Left ventricle myocardium inferior (tissue), 1 donor: ENCODE data around the gene F2. TPM values are rescaled to one million over a fixed set of nuclear protein-coding genes. Genes with fewer than 3 reads are reported as not detected.
A peak's percentile ranks its signal among the peaks of the same experiment; 100 is the strongest.

Experiments
- DNase-seq: peaks from one replicate; pipeline ENCODE4 v3.0.0-alpha.2; 2020
- H3K27ac ChIP-seq: fragments of 200-600 bp; replicated peaks from 2 replicates; pipeline ENCODE4 v1.8.0; 2021
- H3K27me3 ChIP-seq: fragments of 200-600 bp; 2 replicates; pipeline ENCODE4 v1.8.0; 2021; ENCODE audit warnings: low read depth
- H3K36me3 ChIP-seq: fragments of 200-600 bp; 2 replicates; pipeline ENCODE4 v1.8.0; 2021
- H3K4me1 ChIP-seq: fragments of 200-600 bp; 2 replicates; pipeline ENCODE4 v1.8.0; 2021
- H3K4me3 ChIP-seq: fragments of 200-600 bp; 2 replicates; pipeline ENCODE4 v1.8.0; 2021; ENCODE audit warnings: mild to moderate bottlenecking, moderate library complexity
- H3K9me3 ChIP-seq: fragments of 200-600 bp; replicated peaks from 2 replicates; pipeline ENCODE4 v1.8.0; 2021
- CTCF ChIP-seq: fragments of 200-600 bp; IDR thresholded peaks from 2 replicates; pipeline ENCODE4 v1.8.0; 2021; ENCODE audit warnings: antibody characterized with exemption, mild to moderate bottlenecking, borderline replicate concordance
- intact Hi-C: fragments of 100-400 bp; cut with micrococcal nuclease; formaldehyde crosslinking; loops from one replicate; pipeline ENCODE4 v1.11.0; 2022
- total RNA-seq: library from RNA; stranded (reverse); fragmentation: NEBNext Ultra II Directional; extraction: Animal tissue kit (Norgen Biotek cat#: 25700); gene quantifications from one replicate; pipeline ENCODE4 v1.2.1, GENCODE V29; 2021
- donor health status: DM: no; HTN: yes; CAD: no; lungs with severe emphysema.

F2 gene
- total RNA-seq, 1 donor from 2014 or later = not detected

DNA sequence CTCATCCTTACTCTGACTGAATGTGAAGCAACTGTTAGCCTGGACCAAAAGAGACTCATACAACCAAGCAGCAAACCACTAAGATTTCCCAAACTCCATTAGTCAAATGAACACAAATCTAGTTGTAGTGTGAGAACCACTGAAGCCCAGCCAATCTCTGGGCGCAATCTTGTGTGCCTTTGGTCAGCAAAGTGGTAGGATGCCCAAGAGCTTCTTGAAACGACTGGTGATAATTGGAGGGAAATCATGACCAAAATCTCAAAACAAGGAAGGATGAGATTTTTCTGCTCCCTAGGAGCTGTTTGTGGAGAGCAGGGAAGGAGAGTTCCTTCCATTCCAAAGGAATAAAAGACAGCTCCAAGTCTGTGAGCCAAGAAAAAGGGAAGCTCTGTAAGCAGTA, 24.0 kb downstream of the F2 start:
- no peaks in the 10 kb centered on the region for H3K9me3 ChIP-seq
- no peaks in the 10 kb centered on the region for H3K27me3 ChIP-seq
- no peak overlapping the region for H3K4me3 ChIP-seq
- no peak for DNase-seq
- H3K4me1 ChIP-seq = no peaks in the 10 kb centered on the region
- peaks cover 69% of the 10 kb centered on the region for H3K36me3 ChIP-seq
- no peak for TF ChIP-seq CTCF
- intact Hi-C loops = no loop called here
- no peak overlapping the region for H3K27ac ChIP-seq

GRCh38 chr11:46743693-46744339, 24.8 kb downstream of the F2 start:
- H3K27me3 ChIP-seq = no peaks in the 10 kb centered on the region
- no peak overlapping the region for H3K4me3 ChIP-seq
- peaks cover 76% of the 10 kb centered on the region for H3K36me3 ChIP-seq
- H3K27ac ChIP-seq = peak overlapping the region; percentile 23
- no peak for TF ChIP-seq CTCF
- H3K9me3 ChIP-seq = no peaks in the 10 kb centered on the region
- DNase-seq = no peak
- no peaks in the 10 kb centered on the region for H3K4me1 ChIP-seq
- intact Hi-C loops = no loop called here

- Histone ChIP-seq H3K4me3 (no peak overlapping the region), H3K27ac (no peak overlapping the region), H3K36me3 (peaks cover 90% of the 10 kb centered on the region), H3K27me3 (no peaks in the 10 kb centered on the region), H3K9me3 (no peaks in the 10 kb centered on the region), H3K4me1 (no peaks in the 10 kb centered on the region)
- intact Hi-C loops = no loop called here
- TF ChIP-seq CTCF = no peak
- no peak for DNase-seq
Observed at GRCh38 chr11:46745328-46745727, 26.3 kb downstream of the F2 start.

DNA sequence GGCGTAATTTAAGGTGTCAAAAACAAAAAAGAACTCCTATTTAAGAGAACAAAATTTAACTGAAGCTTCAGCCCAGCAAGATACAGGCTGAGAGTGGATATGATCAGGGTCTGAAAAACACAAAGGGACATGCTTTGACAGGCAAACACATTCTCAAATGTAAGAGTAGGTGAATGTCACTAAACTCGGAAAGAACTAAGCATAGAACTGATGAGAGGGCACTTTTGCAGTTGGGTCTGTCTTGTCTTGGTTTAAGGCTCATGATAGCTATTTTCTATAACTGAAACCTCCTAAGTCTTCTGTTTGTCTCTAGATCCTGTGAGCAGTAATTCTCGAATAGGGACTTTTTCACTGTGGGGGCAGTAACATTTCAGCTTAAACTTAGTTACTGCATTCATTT, 27.0 kb downstream of the F2 start:
- peaks cover 97% of the 10 kb centered on the region for H3K36me3 ChIP-seq
- no peak overlapping the region for H3K4me3 ChIP-seq
- no peaks in the 10 kb centered on the region for H3K4me1 ChIP-seq
- H3K27ac ChIP-seq = no peak overlapping the region
- no peak for DNase-seq
- H3K9me3 ChIP-seq = no peaks in the 10 kb centered on the region
- intact Hi-C loops = no loop called here
- H3K27me3 ChIP-seq = no peaks in the 10 kb centered on the region
- no peak for TF ChIP-seq CTCF

- no peak for TF ChIP-seq CTCF
- no peak overlapping the region for H3K4me3 ChIP-seq
- no peaks in the 10 kb centered on the region for H3K4me1 ChIP-seq
- intact Hi-C loops = no loop called here
- H3K27me3 ChIP-seq = no peaks in the 10 kb centered on the region
- no peak for DNase-seq
- no peak overlapping the region for H3K27ac ChIP-seq
- peaks cover 95% of the 10 kb centered on the region for H3K36me3 ChIP-seq
- H3K9me3 ChIP-seq = no peaks in the 10 kb centered on the region
Observed at GRCh38 chr11:46747150-46747549, 28.1 kb downstream of the F2 start.

DNA sequence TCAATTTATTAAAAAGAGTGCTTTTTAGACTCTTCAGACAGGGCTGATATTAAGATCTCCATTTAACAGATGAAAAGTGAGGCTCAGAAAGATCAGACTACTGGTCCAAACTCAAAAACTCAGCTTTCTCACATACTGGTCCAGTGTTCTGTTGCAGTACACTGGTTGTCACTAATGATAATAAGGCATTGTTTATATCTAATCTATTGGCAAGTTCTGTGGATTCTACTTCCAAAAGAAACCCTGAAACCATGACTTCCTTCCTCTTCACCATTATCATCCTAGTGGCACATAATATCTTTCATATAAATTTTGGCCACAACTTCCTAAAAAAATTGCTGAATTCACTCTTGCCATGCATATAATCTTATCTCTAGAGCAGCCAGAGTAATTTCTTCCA, 36.9 kb downstream of the F2 start:
- Histone ChIP-seq H3K36me3 (peaks cover 98% of the 10 kb centered on the region), H3K27ac (no peak overlapping the region), H3K4me3 (no peak overlapping the region), H3K9me3 (no peaks in the 10 kb centered on the region), H3K4me1 (no peaks in the 10 kb centered on the region), H3K27me3 (no peaks in the 10 kb centered on the region)
- DNase-seq = no peak
- TF ChIP-seq CTCF = no peak
- intact Hi-C loops = no loop called here
